ENCODE data around the gene SERPINA1.

The SERPINA1 gene

GRCh38 chr14:94381149-94382030 is 7.0 kb downstream of the SERPINA1 start:
- no peak for TF ChIP-seq CTCF (conservative IDR thresholded peaks at IDR 0.05)
- TF ChIP-seq ZFX (IDR thresholded peaks at IDR 0.05), result no peak
- H3K27ac ChIP-seq, result no peak overlapping the region

GRCh38 chr14:94380225-94381148 is 7.9 kb downstream of the SERPINA1 start:
- TF ChIP-seq ZFX (IDR thresholded peaks at IDR 0.05) (no peak), CTCF (conservative IDR thresholded peaks at IDR 0.05) (no peak)
- H3K27ac ChIP-seq, result no peak overlapping the region

- no peak overlapping the region for H3K27ac ChIP-seq
- TF ChIP-seq CTCF (conservative IDR thresholded peaks at IDR 0.05), result no peak
- TF ChIP-seq ZFX (IDR thresholded peaks at IDR 0.05), result no peak
These were observed 8.8 kb downstream of the SERPINA1 start for GRCh38 chr14:94379291-94380224.

GRCh38 chr14:94378527-94379290 is 9.7 kb downstream of the SERPINA1 start:
- TF ChIP-seq CTCF (conservative IDR thresholded peaks at IDR 0.05) (no peak), ZFX (IDR thresholded peaks at IDR 0.05) (no peak)
- H3K27ac ChIP-seq, result no peak overlapping the region

- TF ChIP-seq ZFX (IDR thresholded peaks at IDR 0.05) (no peak), CTCF (conservative IDR thresholded peaks at IDR 0.05) (no peak)
- H3K27ac ChIP-seq, result no peak overlapping the region
These were observed 10.4 kb downstream of the SERPINA1 start for GRCh38 chr14:94377866-94378470.

Measured in C4-2B (cell line).